Smooth muscle cell (in vitro differentiated cells): ENCODE results near the gene TMEM184A. TPM values are rescaled to one million over a fixed set of nuclear protein-coding genes. Genes with fewer than 3 reads are reported as not detected.

Experiments used
- DNase-seq: peaks from one replicate; lab custom pipeline; 2025; ENCODE audit not compliant: unreplicated experiment; lab: John Stamatoyannopoulos, UW
- H2AFZ ChIP-seq: fragments of 200-600 bp; sonication (generic); 2 replicates; pipeline ENCODE4 v1.6.0; 2016; ENCODE audit warnings: antibody characterized with exemption, low read depth, mild to moderate bottlenecking
- H3F3A ChIP-seq: fragments of 200-600 bp; sonication (generic); 2 replicates; pipeline ENCODE4 v1.6.0; 2017; ENCODE audit warnings: antibody characterized with exemption, low read depth
- H3K27ac ChIP-seq: fragments of 200-600 bp; sonication (generic); 2 replicates; pipeline ENCODE4 v1.5.1; 2016; ENCODE audit warnings: low read depth, mild to moderate bottlenecking
- H3K27me3 ChIP-seq: fragments of 200-600 bp; sonication (generic); 2 replicates; pipeline ENCODE4 v1.6.1; 2016; ENCODE audit warnings: low read depth, mild to moderate bottlenecking
- H3K36me3 ChIP-seq: fragments of 200-600 bp; sonication (generic); 2 replicates; pipeline ENCODE4 v1.5.1; 2016; ENCODE audit warnings: low read depth
- H3K4me1 ChIP-seq: fragments of 200-600 bp; sonication (generic); 2 replicates; pipeline ENCODE4 v1.5.1; 2016; ENCODE audit warnings: low read depth
- H3K4me2 ChIP-seq: fragments of 200-600 bp; sonication (generic); 2 replicates; pipeline ENCODE4 v1.6.0; 2016; ENCODE audit warnings: mild to moderate bottlenecking
- H3K4me3 ChIP-seq: fragments of 200-600 bp; sonication (generic); 2 replicates; pipeline ENCODE4 v1.5.1; 2016; ENCODE audit warnings: mild to moderate bottlenecking
- H3K79me2 ChIP-seq: fragments of 200-600 bp; sonication (generic); 2 replicates; pipeline ENCODE4 v1.6.0; 2016; ENCODE audit warnings: low read depth, mild to moderate bottlenecking
- H3K9ac ChIP-seq: fragments of 200-600 bp; sonication (generic); 2 replicates; pipeline ENCODE4 v1.6.0; 2016; ENCODE audit warnings: low read depth
- H3K9me3 ChIP-seq: fragments of 200-600 bp; sonication (generic); replicated peaks from 2 replicates; pipeline ENCODE4 v1.5.1; 2016; ENCODE audit warnings: low read depth
- H4K20me1 ChIP-seq: fragments of 200-600 bp; sonication (generic); 2 replicates; pipeline ENCODE4 v1.6.0; 2016; ENCODE audit warnings: low read depth
- WGBS: methylation state at CpG from one replicate; pipeline ENCODE4 v1.1.7; 2016; ENCODE audit warnings: low lambda C conversion rate; 5-methylcytosine and 5-hydroxymethylcytosine counted together
- polyA plus RNA-seq: library from polyadenylated mRNA; unstranded; fragments of >200 nt; fragmentation: Nextera tagmentation; extraction: Ambion mirVana; gene quantifications from 2 replicates; pipeline ENCODE4 v1.2.1, GENCODE V29; 2016
- total RNA-seq: library from RNA; depleted of rRNA; stranded (reverse); fragments of >200 nt; gene quantifications from 2 replicates; pipeline ENCODE4 v1.2.3, GENCODE V29; 2014
- TF ChIP-seq, protein P1 (sequence below): fragments of 200-600 bp; sonication (generic); IDR thresholded peaks from 2 replicates; pipeline ENCODE4 v1.5.1; 2017; ENCODE audit warnings: borderline replicate concordance, mild to moderate bottlenecking, antibody characterized with exemption; ENCODE audit not compliant: insufficient read depth, poor library complexity, severe bottlenecking

TMEM184A gene
- total and polyA plus RNA-seq, 2 experiments from 2014 or later = 1.6 to 4.8 TPM

DNA sequence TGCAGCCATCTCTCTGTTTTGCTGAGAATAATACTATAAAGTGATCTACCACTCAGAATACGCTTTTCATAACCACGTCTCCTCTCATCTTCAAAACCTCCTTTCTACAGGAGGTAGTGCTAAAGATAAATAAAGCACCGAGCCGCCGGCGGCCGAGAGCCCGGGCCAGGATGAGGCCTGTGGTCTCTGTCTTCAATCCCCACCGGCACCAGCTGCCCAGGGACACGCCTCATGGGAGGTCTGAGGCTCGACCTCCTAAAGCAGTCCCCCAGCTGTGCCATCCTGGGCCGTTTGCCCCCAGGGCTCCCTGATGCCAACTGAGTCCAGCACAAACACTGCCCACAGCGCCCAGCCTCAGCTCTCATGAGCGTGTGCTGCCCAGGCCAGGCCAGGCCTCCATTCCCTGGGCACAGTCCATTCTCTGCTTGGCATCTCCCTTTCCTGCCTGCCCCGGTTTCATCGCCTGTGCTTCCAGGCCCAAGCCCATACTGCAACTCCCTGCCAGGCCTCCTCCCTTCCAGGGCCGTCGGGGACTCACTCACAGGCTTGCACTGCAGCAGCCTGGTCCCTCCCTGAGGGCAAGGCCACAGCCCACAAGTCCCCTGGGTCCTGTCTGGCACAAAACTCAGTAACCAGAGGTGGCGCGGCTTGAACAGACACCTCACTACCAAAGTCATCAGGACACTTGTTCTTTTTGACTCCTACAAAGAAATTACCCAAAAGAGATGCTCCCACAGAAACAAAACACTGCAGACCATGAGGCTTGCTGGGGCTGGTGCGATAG is 54.3 kb downstream of the TMEM184A start:
- no peaks in the 10 kb centered on the region for H3K27me3 ChIP-seq
- no peak overlapping the region for H2AFZ ChIP-seq
- H3K9ac ChIP-seq = no peak overlapping the region
- H3K9me3 ChIP-seq = no peaks in the 10 kb centered on the region
- H4K20me1 ChIP-seq = peaks cover 11% of the 10 kb centered on the region
- peaks cover 25% of the 10 kb centered on the region for H3K79me2 ChIP-seq
- 98% methylated on average over 21 of the region's 21 CpGs for WGBS
- no peak overlapping the region for H3K27ac ChIP-seq
- H3F3A ChIP-seq = no peaks in the 10 kb centered on the region
- TF ChIP-seq, protein P1, sequence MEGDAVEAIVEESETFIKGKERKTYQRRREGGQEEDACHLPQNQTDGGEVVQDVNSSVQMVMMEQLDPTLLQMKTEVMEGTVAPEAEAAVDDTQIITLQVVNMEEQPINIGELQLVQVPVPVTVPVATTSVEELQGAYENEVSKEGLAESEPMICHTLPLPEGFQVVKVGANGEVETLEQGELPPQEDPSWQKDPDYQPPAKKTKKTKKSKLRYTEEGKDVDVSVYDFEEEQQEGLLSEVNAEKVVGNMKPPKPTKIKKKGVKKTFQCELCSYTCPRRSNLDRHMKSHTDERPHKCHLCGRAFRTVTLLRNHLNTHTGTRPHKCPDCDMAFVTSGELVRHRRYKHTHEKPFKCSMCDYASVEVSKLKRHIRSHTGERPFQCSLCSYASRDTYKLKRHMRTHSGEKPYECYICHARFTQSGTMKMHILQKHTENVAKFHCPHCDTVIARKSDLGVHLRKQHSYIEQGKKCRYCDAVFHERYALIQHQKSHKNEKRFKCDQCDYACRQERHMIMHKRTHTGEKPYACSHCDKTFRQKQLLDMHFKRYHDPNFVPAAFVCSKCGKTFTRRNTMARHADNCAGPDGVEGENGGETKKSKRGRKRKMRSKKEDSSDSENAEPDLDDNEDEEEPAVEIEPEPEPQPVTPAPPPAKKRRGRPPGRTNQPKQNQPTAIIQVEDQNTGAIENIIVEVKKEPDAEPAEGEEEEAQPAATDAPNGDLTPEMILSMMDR = no peak
- no peaks in the 10 kb centered on the region for H3K36me3 ChIP-seq
- DNase-seq = no peak
- H3K4me2 ChIP-seq = no peak overlapping the region
- H3K4me1 ChIP-seq = peaks cover 7% of the 10 kb centered on the region
- no peak overlapping the region for H3K4me3 ChIP-seq

DNA sequence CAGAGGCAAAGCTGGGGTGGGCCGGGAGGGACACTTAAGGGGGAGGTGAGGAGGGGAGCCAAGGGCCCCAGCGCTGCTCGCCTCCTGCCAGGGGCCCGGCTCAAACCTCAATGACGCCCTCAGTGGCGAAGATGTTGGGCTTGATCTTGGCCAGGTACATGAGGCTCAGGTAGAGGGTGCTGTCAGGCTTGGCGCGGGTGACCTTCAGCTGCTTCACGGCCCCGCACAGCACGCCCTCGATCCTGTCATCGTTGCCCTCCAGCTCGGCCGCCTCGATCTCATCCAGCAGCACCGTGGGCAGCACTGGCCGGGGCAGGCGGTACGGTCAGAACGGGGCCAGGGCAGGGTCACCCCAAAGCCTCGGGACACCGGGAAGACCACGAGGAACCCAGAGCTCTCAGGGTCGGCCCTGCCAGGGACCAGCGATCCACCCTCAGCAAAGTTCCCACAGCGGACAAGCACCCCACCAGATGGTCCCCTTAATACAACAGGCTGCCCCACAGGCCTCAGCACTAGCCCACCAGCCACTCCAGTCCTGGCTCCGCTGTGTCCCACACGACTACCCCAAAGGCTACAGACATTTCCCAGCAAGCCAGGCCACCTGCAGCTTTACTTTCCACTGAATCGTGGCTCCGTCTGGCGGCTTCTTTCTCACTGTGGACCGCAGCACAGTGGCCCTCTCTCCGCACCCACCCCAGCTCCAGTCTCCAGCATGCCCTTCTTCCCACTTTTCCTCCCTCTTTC is 55.8 kb downstream of the TMEM184A start:
- Histone ChIP-seq H2AFZ (no peak overlapping the region), H3K79me2 (peaks cover 25% of the 10 kb centered on the region), H3K4me1 (peaks cover 7% of the 10 kb centered on the region), H4K20me1 (peaks cover 11% of the 10 kb centered on the region), H3K9ac (no peak overlapping the region), H3K9me3 (no peaks in the 10 kb centered on the region), H3K4me2 (no peak overlapping the region), H3K27ac (no peak overlapping the region), H3F3A (no peaks in the 10 kb centered on the region), H3K4me3 (no peak overlapping the region), H3K27me3 (no peaks in the 10 kb centered on the region), H3K36me3 (no peaks in the 10 kb centered on the region)
- 96% methylated on average over 26 of the region's 34 CpGs for WGBS
- TF ChIP-seq, protein P1 = no peak
- no peak for DNase-seq

DNA sequence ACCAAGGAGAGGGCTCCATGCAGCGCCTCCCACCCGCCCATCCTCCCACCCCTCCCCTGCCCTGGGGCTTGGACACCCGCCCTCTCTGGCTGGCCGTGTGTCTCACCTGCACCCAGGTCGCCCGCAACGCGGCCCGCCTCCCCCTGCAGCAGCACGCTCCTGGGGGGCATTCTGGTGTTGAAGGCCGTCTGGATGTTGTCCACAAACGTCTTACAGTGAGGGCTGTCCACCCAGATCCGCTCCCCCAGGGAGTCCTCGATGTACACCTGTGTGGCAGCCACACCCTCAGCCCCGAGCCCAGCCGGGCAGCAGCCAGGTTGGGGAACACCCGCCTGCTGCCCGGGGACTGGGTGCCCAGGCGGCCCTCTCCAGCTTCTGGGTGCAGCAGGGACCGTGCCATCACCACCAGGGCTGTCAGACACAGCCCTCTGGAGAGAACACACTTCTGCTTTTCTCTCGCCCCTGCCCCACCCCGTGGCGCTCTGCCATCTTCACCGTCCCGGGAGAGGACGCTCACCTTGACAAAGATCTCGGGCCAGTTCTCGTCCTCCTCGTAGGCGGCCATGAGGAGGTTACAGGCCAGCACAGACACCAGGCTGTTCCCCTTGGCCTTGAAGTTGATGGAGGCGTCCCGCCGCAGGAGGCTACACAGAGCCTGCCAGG is 56.5 kb downstream of the TMEM184A start:
- DNase-seq = no peak
- H3K4me1 ChIP-seq = peaks cover 7% of the 10 kb centered on the region
- H3K9me3 ChIP-seq = no peaks in the 10 kb centered on the region
- no peak overlapping the region for H3K4me2 ChIP-seq
- H3K9ac ChIP-seq = no peak overlapping the region
- H3K27me3 ChIP-seq = no peaks in the 10 kb centered on the region
- H4K20me1 ChIP-seq = peaks cover 11% of the 10 kb centered on the region
- H3F3A ChIP-seq = no peaks in the 10 kb centered on the region
- no peak overlapping the region for H2AFZ ChIP-seq
- TF ChIP-seq, protein P1 = no peak
- H3K27ac ChIP-seq = no peak overlapping the region
- peaks cover 25% of the 10 kb centered on the region for H3K79me2 ChIP-seq
- H3K36me3 ChIP-seq = no peaks in the 10 kb centered on the region
- WGBS = 97% methylated on average over 29 of the region's 33 CpGs
- no peak overlapping the region for H3K4me3 ChIP-seq
